MM.1S (cell line): ENCODE results near the gene PRX.

ENCODE experiments used
- EZH2 ChIP-seq: fragments of 300-600 bp; sonication (generic); optimal IDR thresholded peaks from 2 replicates; pipeline ENCODE3; 2017; ENCODE audit warnings: low read depth, mild to moderate bottlenecking, antibody characterized with exemption, low read length, mixed read lengths
- EZH2phosphoT487 ChIP-seq: fragments of 300-600 bp; sonication (generic); IDR thresholded peaks from 2 replicates; pipeline ENCODE4 v1.6.1; 2018; ENCODE audit warnings: antibody characterized with exemption, low read length

GRCh38 chr19:40444825-40445312 lies 31.7 kb upstream of the PRX start:
- TF ChIP-seq EZH2phosphoT487 (no peak), EZH2 (no peak)
